Hematopoietic multipotent progenitor cell treated with erythropoietin and hydrocortisone succinate and interleukin-3 and kit ligand, for 6 days (in vitro differentiated cells): ENCODE data around the gene CFAP77.

ENCODE experiments used
- DNase-seq: peaks from one replicate; pipeline ENCODE4 v3.0.0-alpha.2; 2015

Gene CFAP77

GRCh38 chr9:132457504-132458236 is 47.7 kb downstream of the CFAP77 start:
- DNase-seq: no peak

GRCh38 chr9:132458432-132458831 is 48.4 kb downstream of the CFAP77 start:
- no peak for DNase-seq

GRCh38 chr9:132459661-132460060 is 49.6 kb downstream of the CFAP77 start:
- no peak for DNase-seq

- DNase-seq: no peak
These were observed 50.2 kb downstream of the CFAP77 start for GRCh38 chr9:132460240-132460639.

- no peak for DNase-seq
These were observed 51.4 kb downstream of the CFAP77 start for GRCh38 chr9:132461281-132461896.

GRCh38 chr9:132461971-132462370 is 52.0 kb downstream of the CFAP77 start:
- no peak for DNase-seq

- no peak for DNase-seq
These were observed 54.5 kb downstream of the CFAP77 start for GRCh38 chr9:132464547-132464946.

GRCh38 chr9:132465131-132465635 is 55.2 kb downstream of the CFAP77 start:
- DNase-seq: no peak

GRCh38 chr9:132472199-132472598 is 62.2 kb downstream of the CFAP77 start:
- no peak for DNase-seq

GRCh38 chr9:132472599-132472998 is 62.6 kb downstream of the CFAP77 start:
- DNase-seq: no peak

- DNase-seq: no peak
These were observed 64.2 kb downstream of the CFAP77 start for GRCh38 chr9:132474253-132474652.

- no peak for DNase-seq
These were observed 68.5 kb downstream of the CFAP77 start for GRCh38 chr9:132478353-132479050.

GRCh38 chr9:132479733-132480132 is 69.7 kb downstream of the CFAP77 start:
- no peak for DNase-seq

GRCh38 chr9:132481053-132481849 is 71.2 kb downstream of the CFAP77 start:
- DNase-seq: no peak

GRCh38 chr9:132482196-132482813 is 72.3 kb downstream of the CFAP77 start:
- no peak for DNase-seq

- DNase-seq: no peak
These were observed 75.4 kb downstream of the CFAP77 start for GRCh38 chr9:132485393-132485792.

GRCh38 chr9:132486706-132487350 is 76.8 kb downstream of the CFAP77 start:
- DNase-seq: no peak

GRCh38 chr9:132487351-132487791 is 77.4 kb downstream of the CFAP77 start:
- no peak for DNase-seq

GRCh38 chr9:132487980-132488535 is 78.0 kb downstream of the CFAP77 start:
- DNase-seq: no peak

GRCh38 chr9:132488626-132489025 is 78.6 kb downstream of the CFAP77 start:
- DNase-seq: no peak

- DNase-seq: no peak
These were observed 79.5 kb downstream of the CFAP77 start for GRCh38 chr9:132489536-132489935.

GRCh38 chr9:132494857-132495256 is 84.8 kb downstream of the CFAP77 start:
- DNase-seq: no peak
